Keratinocyte (primary cell): ENCODE results near the gene KAT8.

ENCODE experiments used
- CTCF ChIP-seq, 3 experiments: IDR thresholded peaks in 1 of 3; conservative IDR thresholded peaks in 1 of 3; optimal IDR thresholded peaks in 1 of 3; 2 replicates in 2 of 3; 3 replicates in 1 of 3; pipeline versions ENCODE3 to v1.5.1; 2011; ENCODE audit warnings: low read length in 3 of 3, mild to moderate bottlenecking in 3 of 3, moderate library complexity in 2 of 3, control low read depth in 1 of 3, inconsistent platforms in 1 of 3; ENCODE audit not compliant: insufficient read depth in 2 of 3; ENCODE audit errors: extremely low read depth in 1 of 3
- EZH2 ChIP-seq: IDR thresholded peaks from one replicate; pipeline ENCODE4 v1.6.1; 2012; ENCODE audit warnings: inconsistent platforms, mild to moderate bottlenecking, low read length, moderate library complexity

GRCh38 chr16:31077024-31077423, 40.4 kb upstream of the KAT8 start:
- no peak for TF ChIP-seq EZH2
- TF ChIP-seq CTCF (optimal IDR thresholded peaks at IDR 0.05 in 1 of 3, IDR thresholded peaks at IDR 0.05 in 1 of 3, conservative IDR thresholded peaks at IDR 0.05 in 1 of 3; ENCODE audit: extremely low read depth in 1 of 3, insufficient read depth in 2 of 3, low read length in 3 of 3) = no peak
